Endothelial cell of umbilical vein (primary cell): ENCODE measurements around the gene FAM131B. TPM values are rescaled to one million over a fixed set of nuclear protein-coding genes. Genes with fewer than 3 reads are reported as not detected.

Experiments used
- BruUV-seq: library from RNA; stranded (reverse); fragments of 400-500 nt; replicated peaks from 2 replicates; lab custom pipeline; 2021; lab: Mats Ljungman, UMichigan
- CTCF ChIA-PET: fragments of 300-600, 350-600 bp; sonication (Branson Sonifier 250); formaldehyde crosslinking; loops from one replicate; lab custom pipeline; 2021; ENCODE audit warnings: antibody characterized with exemption, inconsistent platforms; lab: Charles Lee
- POLR2A ChIA-PET: fragments of 300-600, 350-600 bp; sonication (Branson Sonifier 250); formaldehyde crosslinking; loops from one replicate; lab custom pipeline; 2021; ENCODE audit warnings: antibody characterized with exemption, inconsistent platforms; lab: Charles Lee
- DNase-seq: peaks from one replicate; pipeline ENCODE4 v3.0.0-alpha.2; 2011; ENCODE audit warnings: low read depth, low spot score
- FAIRE-seq: peaks from 2 replicates; lab custom pipeline; 2011; peaks lifted over from hg19 to GRCh38; lab: Jason Lieb, UNC
- H2AFZ ChIP-seq: 2 replicates; pipeline ENCODE4 v1.6.0; 2012; ENCODE audit warnings: low read depth, low read length, control low read depth, inconsistent platforms
- H3K27ac ChIP-seq: 2 replicates; pipeline ENCODE4 v1.5.1; 2011; ENCODE audit warnings: low read depth, mild to moderate bottlenecking, control low read depth, low read length, moderate library complexity; ENCODE audit not compliant: insufficient read depth
- H3K27me3 ChIP-seq, 2 experiments: 2 replicates each; pipeline versions ENCODE4 v1.6.0 to v1.6.1; 2011; ENCODE audit warnings: low read length in 2 of 2, mixed read lengths in 1 of 2; ENCODE audit not compliant: control insufficient read depth in 2 of 2, insufficient read depth in 2 of 2
- H3K36me3 ChIP-seq, 2 experiments: 2 replicates in 1 of 2; 3 replicates in 1 of 2; pipeline ENCODE4 v1.5.1; 2011; ENCODE audit warnings: low read length in 2 of 2, mild to moderate bottlenecking in 1 of 2, moderate library complexity in 1 of 2; ENCODE audit not compliant: control insufficient read depth in 2 of 2, insufficient read depth in 2 of 2; ENCODE audit errors: extremely low read depth in 1 of 2
- H3K4me1 ChIP-seq: 3 replicates; pipeline ENCODE4 v1.5.1; 2011; ENCODE audit warnings: mild to moderate bottlenecking, low read length; ENCODE audit not compliant: control insufficient read depth, insufficient read depth; ENCODE audit errors: extremely low read depth
- H3K4me2 ChIP-seq: 2 replicates; pipeline ENCODE4 v1.6.1; 2011; ENCODE audit warnings: low read length, control low read depth, mixed read lengths; ENCODE audit not compliant: insufficient read depth
- H3K4me3 ChIP-seq, 3 experiments: fragments of 200-600 bp in 1 of 3; sonication (generic), shearing (Covaris generic) in 1 of 3; replicated peaks in 1 of 3; 2 replicates each; pipeline ENCODE4 v1.5.1; 2011 to 2016; ENCODE audit warnings: control low read depth in 3 of 3, low read length in 3 of 3, mild to moderate bottlenecking in 2 of 3, inconsistent platforms in 1 of 3, low read depth in 1 of 3, moderate library complexity in 1 of 3; ENCODE audit not compliant: insufficient read depth in 1 of 3
- H3K79me2 ChIP-seq: 2 replicates; pipeline ENCODE4 v1.6.0; 2012; ENCODE audit warnings: low read length, inconsistent platforms; ENCODE audit not compliant: control insufficient read depth, insufficient read depth
- H3K9ac ChIP-seq: replicated peaks from 2 replicates; pipeline ENCODE3; 2011; ENCODE audit warnings: low read length, control low read depth; ENCODE audit not compliant: insufficient read depth; ENCODE audit errors: extremely low read depth
- H3K9me1 ChIP-seq: replicated peaks from 3 replicates; pipeline ENCODE4 v1.6.0; 2011; ENCODE audit warnings: mild to moderate bottlenecking, low read length; ENCODE audit not compliant: control insufficient read depth, insufficient read depth; ENCODE audit errors: extremely low read depth
- H3K9me3 ChIP-seq: replicated peaks from 2 replicates; pipeline ENCODE4 v1.5.1; 2012; ENCODE audit warnings: low read length, inconsistent platforms; ENCODE audit not compliant: control insufficient read depth, insufficient read depth
- H4K20me1 ChIP-seq: replicated peaks from 2 replicates; pipeline ENCODE3; 2011; ENCODE audit warnings: mild to moderate bottlenecking, low read length; ENCODE audit not compliant: control insufficient read depth, insufficient read depth; ENCODE audit errors: extremely low read depth
- CTCF ChIP-seq, 2 donors: IDR thresholded peaks; 1 replicate in 1 of 2; 2 replicates in 1 of 2; pipeline ENCODE4 v1.5.1; 2011; ENCODE audit warnings: low read length in 2 of 2, mild to moderate bottlenecking in 2 of 2, moderate library complexity in 2 of 2, control low read depth in 1 of 2, inconsistent platforms in 1 of 2, low read depth in 1 of 2; ENCODE audit not compliant: insufficient read depth in 1 of 2; ENCODE audit errors: extremely low read depth in 1 of 2
- EZH2 ChIP-seq: IDR thresholded peaks from 2 replicates; pipeline ENCODE4 v1.6.1; 2012; ENCODE audit warnings: borderline replicate concordance, low read depth, mild to moderate bottlenecking, moderate library complexity, low read length, inconsistent platforms; ENCODE audit not compliant: severe bottlenecking
- FOS ChIP-seq: IDR thresholded peaks from 2 replicates; pipeline ENCODE4 v1.6.1; 2011; ENCODE audit warnings: mild to moderate bottlenecking, low read length, moderate library complexity, borderline replicate concordance; ENCODE audit not compliant: insufficient read depth
- GATA2 ChIP-seq: IDR thresholded peaks from 2 replicates; pipeline ENCODE4 v1.7.0; 2011; ENCODE audit warnings: low read depth, mild to moderate bottlenecking, moderate library complexity, mixed read lengths, low read length; ENCODE audit not compliant: insufficient read length, insufficient read depth
- JUN ChIP-seq: IDR thresholded peaks from 2 replicates; pipeline ENCODE4 v1.6.1; 2011; ENCODE audit warnings: borderline replicate concordance, low read depth; ENCODE audit not compliant: insufficient read length, insufficient read depth
- MAX ChIP-seq: IDR thresholded peaks from 2 replicates; pipeline ENCODE4 v1.6.1; 2011; ENCODE audit not compliant: insufficient read depth, insufficient read length
- MYC ChIP-seq: IDR thresholded peaks from one replicate; pipeline ENCODE4 v1.6.1; 2011; ENCODE audit warnings: mild to moderate bottlenecking, low read depth, low read length
- POLR2A ChIP-seq: IDR thresholded peaks from 2 replicates; pipeline ENCODE4 v1.6.1; 2012; ENCODE audit warnings: low read depth, mild to moderate bottlenecking, control low read depth, low read length
- POLR2AphosphoS5 ChIP-seq: IDR thresholded peaks from 2 replicates; pipeline ENCODE4 v1.6.1; 2012; ENCODE audit warnings: low read depth, mild to moderate bottlenecking, control low read depth, low read length, moderate library complexity; ENCODE audit not compliant: insufficient read depth
- dilution Hi-C: fragments of 300-500 bp; cut with MboI; formaldehyde crosslinking; loops from one replicate; pipeline ENCODE4 v1.15.0; 2019; ENCODE audit warnings: low sequenced_read_pairs; ENCODE audit not compliant: extremely low pct_ligation_motif_present
- intact Hi-C: fragments of 100-400 bp; cut with micrococcal nuclease; formaldehyde crosslinking; loops from one replicate; pipeline ENCODE4 v1.10.0; 2022
- polyA plus RNA-seq, 4 experiments: library from polyadenylated mRNA; depleted of rRNA in 3 of 4; stranded (reverse) in 3 of 4; unstranded in 1 of 4; fragments of >200 nt; gene quantifications; 2 replicates each; pipeline versions ENCODE4 v1.2.1 to v1.2.3, GENCODE V29; 2011 to 2012; ENCODE audit warnings: missing spikeins in 1 of 4
- total RNA-seq: library from RNA; stranded (reverse); gene quantifications from 2 replicates; pipeline ENCODE4 v1.2.3, GENCODE V29; 2021

Gene FAM131B
- total and polyA plus RNA-seq, 2 donors (not counting 3 experiments of a cell fraction or from before 2014, with no cell fraction given): 1.6 to 1.8 TPM

- Histone ChIP-seq H3K9ac (no peak overlapping the region), H3K4me1 (peaks cover 4% of the 10 kb centered on the region), H3K27ac (no peak overlapping the region), H3K27me3 (peaks cover 19 to 20% of the 10 kb centered on the region in 2 experiments), H3K36me3 (no peaks in the 10 kb centered on the region), H3K79me2 (no peaks in the 10 kb centered on the region), H4K20me1 (no peaks in the 10 kb centered on the region), H3K9me3 (no peaks in the 10 kb centered on the region), H3K9me1 (no peaks in the 10 kb centered on the region), H3K4me2 (no peak overlapping the region), H3K4me3 (no peak overlapping the region), H2AFZ (no peak overlapping the region)
- TF ChIP-seq MYC (no peak), POLR2AphosphoS5 (no peak), JUN (no peak), MAX (no peak), EZH2 (no peak), FOS (no peak), CTCF (IDR thresholded peaks at IDR 0.05; ENCODE audit: extremely low read depth in 1 of 2, insufficient read depth in 1 of 2, low read depth in 1 of 2, low read length in 2 of 2) (no peak), POLR2A (no peak), GATA2 (no peak)
- BruUV-seq: no TSS peak
- no peak for FAIRE-seq
- ChIA-PET POLR2A (no interaction called here), CTCF (interaction anchor here (0.6 kb wide), 1 partner anchor 44 kb away, joined by 4 read pairs; no protein-coding TSS in a partner anchor)
- dilution Hi-C loops: no loop called here
- intact Hi-C loops: no loop called here
- DNase-seq: no peak
These were observed 18.9 kb downstream of the FAM131B start for GRCh38 chr7:143343596-143343995.
